ENCODE data around the gene CTNNA1.
"Not testable (repeated sequence)": the region's sequence is repeated elsewhere in the genome, so short reads cannot be mapped to it uniquely, and the experiment has no call there.

Gene CTNNA1

GRCh38 chr5:138752951-138753793 is at the start of gene CTNNA1:
TSS of gene CTNNA1 (plus strand) at chr5:138753425. CDS start at chr5:138781925, 28,500 bp downstream.
- peak; percentile 75 for DNase-seq

- DNase-seq = not testable (repeated sequence)
Observed at GRCh38 chr5:138703777-138704176, 49.4 kb upstream of the CTNNA1 start.

- DNase-seq = no peak
Observed at GRCh38 chr5:138705007-138705406, 48.2 kb upstream of the CTNNA1 start.

- DNase-seq = no peak
Observed at GRCh38 chr5:138705567-138705966, 47.7 kb upstream of the CTNNA1 start.

- no peak for DNase-seq
Observed at GRCh38 chr5:138706655-138707480, 46.4 kb upstream of the CTNNA1 start.

- no peak for DNase-seq
Observed at GRCh38 chr5:138708791-138709190, 44.4 kb upstream of the CTNNA1 start.

- DNase-seq = no peak
Observed at GRCh38 chr5:138709202-138709601, 44.0 kb upstream of the CTNNA1 start.

- peak; percentile 64 for DNase-seq
Observed at GRCh38 chr5:138711087-138711486, 42.1 kb upstream of the CTNNA1 start.

- no peak for DNase-seq
Observed at GRCh38 chr5:138711811-138712210, 41.4 kb upstream of the CTNNA1 start.

- DNase-seq = no peak
Observed at GRCh38 chr5:138712324-138712723, 40.9 kb upstream of the CTNNA1 start.

- DNase-seq = no peak
Observed at GRCh38 chr5:138712791-138713190, 40.4 kb upstream of the CTNNA1 start.

GRCh38 chr5:138713247-138713646 is 40.0 kb upstream of the CTNNA1 start:
- no peak for DNase-seq

- no peak for DNase-seq
Observed at GRCh38 chr5:138714694-138715093, 38.5 kb upstream of the CTNNA1 start.

GRCh38 chr5:138715931-138716432 is 37.2 kb upstream of the CTNNA1 start:
- DNase-seq = not testable (repeated sequence)

GRCh38 chr5:138716456-138716924 is 36.7 kb upstream of the CTNNA1 start:
- no peak for DNase-seq

GRCh38 chr5:138717399-138717798 is 35.8 kb upstream of the CTNNA1 start:
- DNase-seq = no peak

- no peak for DNase-seq
Observed at GRCh38 chr5:138719811-138720210, 33.4 kb upstream of the CTNNA1 start.

- no peak for DNase-seq
Observed at GRCh38 chr5:138720840-138721239, 32.4 kb upstream of the CTNNA1 start.

- no peak for DNase-seq
Observed at GRCh38 chr5:138721979-138722378, 31.2 kb upstream of the CTNNA1 start.

GRCh38 chr5:138722544-138723177 is 30.6 kb upstream of the CTNNA1 start:
- DNase-seq = no peak

GRCh38 chr5:138724470-138725146 is 28.6 kb upstream of the CTNNA1 start:
- no peak for DNase-seq

GRCh38 chr5:138725153-138725817 is 27.9 kb upstream of the CTNNA1 start:
- peak; percentile 82 for DNase-seq
